ELR (cell line): ENCODE data around the gene RESP18.
A peak's percentile ranks its signal among the peaks of the same experiment; 100 is the strongest.
"Not testable (repeated sequence)": the region's sequence is repeated elsewhere in the genome, so short reads cannot be mapped to it uniquely, and the experiment has no call there.

Experiments used
- DNase-seq: peaks from one replicate; pipeline ENCODE4 v3.0.0-alpha.2; 2015; ENCODE audit warnings: low read depth

RESP18 gene

DNA sequence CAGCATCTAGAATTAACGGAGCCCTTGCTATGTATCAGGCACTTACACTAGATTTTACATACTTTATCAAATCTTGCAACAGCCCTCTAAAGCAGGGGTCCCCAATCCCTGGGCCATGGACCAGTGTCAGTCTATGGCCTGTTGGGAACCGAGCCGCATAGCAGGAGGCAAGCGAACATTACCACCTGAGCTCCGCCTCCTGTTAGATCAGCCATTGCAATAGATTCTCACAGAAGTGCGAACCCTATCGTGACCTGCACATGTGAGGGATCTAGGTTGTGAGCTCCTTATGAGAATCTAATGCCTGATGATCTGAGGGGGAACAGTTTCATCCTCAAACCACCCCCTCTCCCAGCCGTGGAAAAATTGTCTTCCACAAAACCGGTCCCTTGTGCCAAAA lies 39.9 kb downstream of the RESP18 start:
- DNase-seq, result no peak

DNA sequence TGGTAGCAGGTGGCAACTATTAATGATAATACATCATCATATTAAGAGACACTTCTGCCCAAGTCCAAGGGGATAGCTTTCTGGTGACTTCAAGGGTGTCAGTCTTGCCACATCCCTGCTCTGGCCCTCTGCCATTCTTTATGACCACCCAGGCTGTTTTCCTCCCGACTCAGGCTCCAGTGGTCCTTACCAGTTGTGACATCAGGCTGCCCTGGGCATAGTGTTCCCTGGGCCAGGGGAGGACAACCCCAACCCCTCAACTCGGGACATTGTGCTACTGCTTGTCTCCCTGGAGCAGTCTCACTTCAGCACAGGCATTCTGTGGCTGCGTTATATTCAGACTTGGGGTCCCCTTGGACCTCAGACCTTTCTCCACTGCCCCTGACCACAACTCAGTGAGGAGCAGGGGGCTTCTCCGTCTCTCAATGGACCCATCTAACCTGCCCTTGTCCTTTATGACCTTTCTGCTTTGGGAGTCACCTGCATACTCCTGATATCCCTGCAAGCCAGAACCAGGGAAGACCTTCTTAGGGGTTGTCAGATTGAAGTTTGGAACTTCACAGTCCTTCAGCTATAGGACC lies 40.5 kb downstream of the RESP18 start:
- no peak for DNase-seq

DNA sequence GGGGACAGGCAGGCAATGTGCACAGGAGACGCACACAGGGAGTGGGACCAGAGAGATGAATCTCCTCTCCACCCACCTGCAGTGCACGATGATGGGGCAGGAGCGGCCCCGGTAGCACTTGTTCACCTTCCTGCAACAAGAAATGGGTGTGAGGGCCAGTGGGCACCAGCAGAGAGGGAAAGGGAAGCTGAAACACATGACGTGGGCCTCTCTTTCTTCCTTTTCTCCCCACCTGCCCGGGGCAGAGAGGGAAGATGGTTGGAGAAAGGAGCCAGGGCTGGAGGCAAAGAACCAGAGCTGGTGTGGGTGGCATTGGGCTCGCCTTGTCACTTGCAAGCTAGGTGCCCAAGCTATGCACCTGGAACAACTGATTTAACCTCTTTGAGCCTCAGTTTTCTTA lies 41.1 kb downstream of the RESP18 start:
- DNase-seq, result no peak

DNA sequence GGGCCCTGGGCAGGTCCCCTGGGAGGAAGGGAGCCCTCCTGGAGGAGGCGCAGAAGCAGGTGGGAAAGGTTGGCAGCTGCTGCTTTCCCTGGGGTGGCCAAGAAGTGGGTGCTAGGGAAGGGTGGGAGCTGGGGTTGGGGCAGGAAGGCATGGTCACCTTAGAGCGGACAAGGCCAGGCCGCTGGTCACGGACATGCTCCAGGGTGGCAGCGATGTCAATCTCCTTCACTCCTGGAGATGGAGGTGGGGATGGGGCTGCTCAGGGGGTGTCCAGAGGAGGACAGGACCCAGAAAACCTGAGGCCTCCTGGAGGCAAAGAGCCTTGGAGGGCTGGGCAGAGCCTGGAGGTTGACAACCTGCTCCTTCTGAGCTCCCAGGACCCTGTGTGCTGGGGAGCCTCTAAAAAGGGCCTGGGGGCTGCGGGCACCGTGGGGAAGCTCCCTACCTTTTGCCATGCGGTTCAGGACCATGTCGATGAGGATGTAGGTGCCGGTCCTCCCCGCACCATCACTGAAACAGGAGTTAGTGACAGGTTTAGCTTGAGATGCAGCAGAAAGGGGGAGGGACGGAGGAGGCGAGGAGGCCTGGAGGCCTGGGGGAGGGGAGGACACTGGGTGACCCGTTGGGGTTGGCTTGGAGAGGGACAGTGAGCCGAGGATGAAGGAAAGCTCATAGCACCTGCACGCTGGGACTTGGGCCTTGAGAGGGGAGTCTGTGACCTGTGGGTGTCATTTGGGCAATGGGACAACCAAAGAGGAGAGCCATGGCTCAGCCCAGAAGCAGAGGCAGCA lies 42.0 kb downstream of the RESP18 start:
- no peak for DNase-seq

DNA sequence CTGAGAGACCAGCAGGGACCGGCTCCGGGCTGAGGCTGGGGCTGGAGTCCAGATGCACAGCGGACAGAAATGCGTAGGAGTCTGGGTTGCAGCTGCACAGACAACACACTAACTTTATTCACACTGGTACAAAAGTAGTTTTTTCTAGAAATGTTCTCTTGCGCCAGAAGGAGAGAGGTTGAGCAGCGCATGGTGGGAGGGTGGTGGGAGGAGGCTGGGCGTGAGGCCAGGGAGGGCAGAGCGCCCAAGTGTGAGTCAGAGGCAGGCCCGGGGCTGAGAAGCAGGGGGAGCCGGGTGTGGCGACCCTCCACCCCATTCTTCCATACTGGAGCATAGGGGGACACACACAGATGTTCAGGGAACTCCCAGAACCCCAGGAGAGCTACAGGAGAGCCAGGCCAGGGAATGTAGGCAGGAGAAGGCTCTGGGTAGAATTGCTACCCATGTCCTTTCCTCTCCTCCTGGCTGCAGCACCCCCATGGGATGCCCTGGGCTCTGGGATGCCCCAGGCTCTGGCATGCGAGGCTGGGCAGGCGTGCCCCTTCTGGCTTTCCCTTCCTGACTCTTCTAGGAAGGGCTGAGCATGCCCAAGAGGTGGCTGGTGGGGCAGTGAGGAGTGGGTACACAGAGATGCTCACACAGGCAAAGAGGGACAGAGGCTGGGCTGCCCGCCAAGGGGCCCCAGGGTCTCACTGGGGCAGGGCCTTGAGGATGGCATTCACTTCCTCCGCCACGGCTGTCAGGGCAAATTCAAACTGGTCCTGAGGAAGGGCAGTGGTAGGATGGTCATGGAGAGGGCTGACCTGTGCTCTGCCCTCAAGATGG lies 42.8 kb downstream of the RESP18 start:
- DNase-seq, result peak; percentile 60

DNA sequence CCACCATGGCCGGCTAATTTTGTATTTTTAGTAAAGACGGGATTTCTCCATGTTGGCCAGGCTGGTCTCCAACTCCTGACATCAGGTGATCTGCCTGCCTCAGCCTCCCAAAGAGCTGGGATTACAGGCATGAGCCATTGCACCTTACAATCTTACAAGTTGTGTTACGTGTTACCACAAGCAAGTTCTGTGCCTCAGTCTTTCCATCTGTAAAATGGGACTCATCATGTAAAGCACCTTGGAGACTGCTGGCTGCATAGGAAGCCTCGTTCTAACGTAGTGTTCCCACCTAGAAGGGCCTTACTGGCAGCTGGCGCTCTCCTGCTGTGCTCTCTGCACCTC lies 43.4 kb downstream of the RESP18 start:
- no peak for DNase-seq

DNA sequence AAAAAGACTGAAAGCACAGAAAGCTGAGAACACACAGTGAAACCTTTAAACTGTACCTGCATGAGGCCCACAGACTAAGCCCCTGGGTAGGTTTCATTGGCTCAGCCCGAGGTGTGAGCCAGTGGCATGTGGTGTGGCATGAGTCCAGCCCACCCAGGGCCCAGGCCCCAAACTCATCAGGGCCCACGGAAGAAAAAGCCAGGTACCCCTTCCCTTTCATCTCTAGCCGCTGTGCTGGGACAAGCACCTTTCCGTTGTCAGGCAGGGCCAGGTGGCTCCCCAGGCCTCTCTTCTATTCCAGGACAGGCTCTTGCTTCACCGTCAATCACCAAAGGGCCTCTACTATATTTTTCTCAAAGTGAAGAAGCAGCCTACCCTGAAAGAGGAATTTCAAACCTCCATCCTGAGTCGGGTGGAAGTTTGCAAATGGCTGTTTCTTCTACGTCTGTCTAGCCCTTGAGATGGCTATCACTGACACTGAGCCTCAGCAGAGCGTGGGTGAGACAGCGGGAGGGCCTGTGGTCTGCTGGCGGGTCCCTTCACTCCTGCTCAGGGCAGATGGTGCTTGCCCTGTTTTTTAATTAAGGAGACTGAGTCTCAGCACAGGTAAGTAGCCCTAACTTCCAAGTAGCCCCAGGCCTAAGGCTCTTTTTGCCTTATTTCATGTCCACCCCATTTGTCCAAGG lies 44.8 kb downstream of the RESP18 start:
- DNase-seq, result no peak

DNA sequence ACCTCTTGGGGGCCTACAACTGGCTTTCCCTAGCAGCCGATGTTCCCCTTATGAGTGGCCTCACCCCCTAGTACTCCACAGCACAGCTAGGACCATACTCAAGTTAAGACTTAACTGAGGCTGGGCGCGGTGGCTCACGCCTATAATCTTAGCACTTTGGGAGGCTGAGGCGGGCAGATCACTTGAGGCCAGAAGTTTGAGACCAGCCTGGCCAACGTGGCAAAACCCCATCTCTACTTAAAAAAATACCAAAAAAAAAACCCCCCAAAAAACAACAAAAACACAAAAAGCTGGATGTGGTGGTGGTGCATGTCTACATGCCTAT lies 45.5 kb downstream of the RESP18 start:
- DNase-seq, result not testable (repeated sequence)

DNA sequence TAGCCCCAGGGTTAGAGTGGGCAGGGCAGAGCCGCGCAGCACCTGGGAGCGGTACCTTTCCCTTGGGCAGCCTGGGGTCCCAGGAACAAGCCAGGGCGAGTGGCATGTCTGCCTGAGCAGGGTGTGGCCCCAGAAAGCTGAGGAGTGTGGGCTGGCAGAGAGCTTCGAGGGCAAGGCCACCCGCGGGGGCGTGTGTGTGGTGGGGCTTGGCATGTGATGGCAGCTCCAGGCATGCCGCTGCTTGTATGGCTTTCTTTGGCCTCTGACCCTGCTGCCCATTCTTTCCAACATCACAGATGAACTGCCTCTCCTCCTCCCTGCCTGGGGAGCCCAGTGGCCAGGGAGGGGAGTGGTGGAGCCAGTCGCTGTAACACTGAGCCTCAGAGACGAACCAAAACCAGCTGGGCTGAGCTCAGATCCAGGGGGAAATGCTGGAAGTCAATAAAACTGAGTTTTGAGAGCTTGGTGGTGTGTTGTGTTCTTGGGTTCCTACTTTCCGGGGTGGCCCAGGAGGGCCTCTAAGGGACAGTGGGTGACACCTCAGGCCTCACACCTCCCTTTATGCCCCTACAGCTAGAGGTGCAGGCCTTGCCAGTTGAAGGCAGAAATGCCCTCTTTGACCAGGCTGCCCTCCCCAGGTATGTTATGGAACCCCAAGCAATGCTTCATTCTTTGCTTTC lies 46.0 kb downstream of the RESP18 start:
- DNase-seq, result no peak

DNA sequence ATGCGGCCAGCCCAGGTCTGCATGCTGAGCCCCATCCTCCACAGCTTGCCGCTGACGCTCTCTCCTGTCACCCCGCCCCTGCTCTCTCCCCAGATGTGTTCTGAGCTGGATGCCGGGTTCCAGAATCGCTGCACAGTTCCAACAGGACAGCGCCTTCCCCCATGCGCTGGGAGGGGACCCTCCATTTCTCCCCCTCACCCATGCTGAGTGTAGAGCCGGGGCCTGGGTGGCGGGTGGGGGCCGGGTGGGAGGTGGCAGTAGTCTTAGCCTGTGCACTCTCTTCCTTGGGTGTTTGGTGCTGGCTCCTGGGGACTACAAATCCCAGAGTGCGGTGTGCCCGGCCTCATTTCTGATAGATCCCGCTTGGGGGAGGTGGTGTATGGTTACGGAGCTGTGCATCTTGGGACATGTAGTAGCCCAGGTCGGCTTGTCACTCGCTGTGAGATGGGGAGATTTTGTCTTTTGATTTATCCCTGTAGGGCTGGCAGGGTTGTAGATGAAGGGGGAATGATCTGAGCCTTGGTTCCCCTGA lies 46.6 kb downstream of the RESP18 start:
- no peak for DNase-seq

DNA sequence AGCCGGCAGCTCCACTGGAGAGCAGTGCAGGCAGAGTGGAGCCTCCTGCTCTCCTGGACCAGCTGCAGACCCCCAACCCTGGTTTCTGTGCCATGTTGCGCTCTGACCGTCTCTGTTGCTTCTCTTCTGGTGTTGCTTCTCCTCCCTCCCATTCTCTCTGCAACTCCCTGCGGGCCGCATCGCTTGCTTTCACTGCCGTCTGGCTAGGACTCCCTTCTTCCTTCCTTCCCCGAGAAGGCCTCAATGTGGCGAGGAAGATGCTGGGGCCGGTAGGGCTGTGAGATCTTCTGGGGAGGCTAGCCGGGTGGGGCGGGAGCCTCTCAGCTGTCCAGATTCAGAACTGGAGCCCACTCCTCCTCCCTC lies 47.2 kb downstream of the RESP18 start:
- DNase-seq, result no peak

DNA sequence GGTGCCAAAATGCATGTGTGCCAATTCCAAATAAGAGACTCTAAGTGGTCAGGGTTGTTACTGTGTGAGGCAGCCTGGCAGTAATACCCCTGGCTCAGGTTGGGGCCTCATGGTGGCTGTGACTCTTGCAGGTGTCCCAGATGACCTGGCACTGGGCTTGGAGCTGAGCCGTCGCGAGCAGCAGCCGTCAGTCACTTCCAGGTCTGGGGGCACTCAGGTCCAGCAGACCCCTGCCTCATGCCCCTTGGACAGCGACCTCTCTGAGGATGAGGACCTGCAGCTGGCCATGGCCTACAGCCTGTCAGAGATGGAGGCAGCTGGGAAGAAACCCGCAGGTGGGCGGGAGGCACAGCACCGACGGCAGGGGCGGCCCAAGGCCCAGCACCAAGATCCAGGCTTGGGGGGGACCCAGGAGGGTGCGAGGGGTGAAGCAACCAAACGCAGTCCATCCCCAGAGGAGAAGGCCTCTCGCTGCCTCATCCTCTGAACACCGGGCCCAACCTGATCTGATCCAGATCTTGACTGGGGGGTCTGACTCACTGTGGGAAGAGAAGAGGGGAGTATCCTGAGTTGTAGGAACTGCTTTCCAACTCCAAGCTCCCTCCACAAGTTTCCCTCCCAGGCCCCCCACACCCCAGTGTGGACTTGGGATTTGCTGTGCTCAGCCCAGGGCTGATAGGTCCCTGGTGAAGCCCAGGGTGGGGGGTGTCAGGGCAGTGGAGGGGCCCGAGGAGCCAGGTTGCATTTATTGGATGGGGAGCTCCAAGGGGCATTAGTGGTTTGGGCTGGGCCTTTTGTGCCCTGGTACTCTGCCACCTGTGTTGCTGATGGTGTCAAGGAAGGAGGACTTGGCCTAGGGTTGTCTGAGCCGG lies 47.8 kb downstream of the RESP18 start:
- DNase-seq, result no peak

DNA sequence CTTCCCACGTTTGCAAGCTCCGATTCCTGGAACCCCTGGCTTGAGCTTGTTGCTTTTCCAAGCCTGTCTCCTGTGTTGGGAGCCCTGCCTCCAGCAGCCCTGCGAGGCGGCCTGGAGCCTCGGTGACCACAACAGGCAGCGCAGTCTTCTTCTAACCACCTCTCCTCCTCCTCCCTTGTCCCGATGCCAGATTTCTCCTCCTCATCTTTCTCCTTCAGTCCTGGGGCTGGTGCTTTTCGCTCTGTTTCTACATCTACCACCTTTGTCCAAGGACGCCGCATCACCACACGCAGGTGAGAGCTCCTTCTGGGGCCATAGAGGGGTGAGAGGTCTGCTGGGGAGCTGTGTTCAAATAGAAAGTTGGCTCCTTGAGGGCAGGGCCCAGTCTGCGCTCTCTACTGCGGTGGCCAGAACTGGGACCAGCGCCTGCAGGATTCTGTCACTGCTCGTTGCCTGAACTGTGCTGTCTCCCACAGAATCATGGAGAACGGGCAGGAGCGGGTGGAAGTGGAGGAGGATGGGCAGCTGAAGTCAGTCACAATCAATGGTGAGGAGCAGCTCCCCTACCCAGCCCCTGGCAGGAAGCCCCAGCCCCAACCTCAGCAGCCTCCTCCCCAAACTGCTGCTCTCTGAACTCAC lies 49.5 kb downstream of the RESP18 start:
- no peak for DNase-seq

DNA sequence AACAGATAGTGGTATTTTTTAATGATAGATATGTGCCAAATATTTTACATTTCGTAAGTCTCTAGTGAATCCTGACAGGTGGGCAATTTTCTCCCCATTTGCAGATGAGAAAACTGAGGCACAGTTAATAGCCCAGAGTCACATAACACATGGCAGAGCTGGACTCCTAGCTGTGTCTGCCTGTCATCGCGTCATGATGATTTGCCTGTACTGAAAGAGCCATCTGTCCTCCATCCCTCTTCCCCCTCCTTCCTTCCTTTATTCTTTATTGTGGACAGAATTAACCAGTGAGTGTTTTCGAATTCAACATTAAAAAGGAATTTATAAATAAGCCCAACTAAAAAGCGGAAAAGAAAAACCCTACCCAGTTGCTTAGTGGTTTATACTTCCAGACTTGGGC lies 50.2 kb downstream of the RESP18 start:
- DNase-seq, result no peak

DNA sequence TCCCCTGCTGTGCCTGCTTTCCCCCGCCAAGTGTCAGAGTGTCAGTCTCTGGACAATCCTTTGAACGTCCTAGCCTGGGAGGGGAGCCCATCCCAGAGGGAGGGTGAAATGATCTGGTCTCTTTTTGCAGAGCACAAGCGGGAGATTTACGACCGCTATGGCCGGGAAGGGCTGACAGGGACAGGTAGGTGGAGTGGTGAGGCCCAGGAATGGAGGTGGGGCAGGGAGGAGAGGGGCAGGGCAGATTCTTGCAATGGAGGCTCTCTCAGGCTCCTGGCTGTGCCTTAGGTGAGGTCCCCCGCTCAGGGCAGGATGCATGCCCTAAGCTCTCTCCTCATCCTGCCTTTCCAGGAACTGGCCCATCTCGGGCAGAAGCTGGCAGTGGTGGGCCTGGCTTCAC lies 51.0 kb downstream of the RESP18 start:
- DNase-seq, result no peak

DNA sequence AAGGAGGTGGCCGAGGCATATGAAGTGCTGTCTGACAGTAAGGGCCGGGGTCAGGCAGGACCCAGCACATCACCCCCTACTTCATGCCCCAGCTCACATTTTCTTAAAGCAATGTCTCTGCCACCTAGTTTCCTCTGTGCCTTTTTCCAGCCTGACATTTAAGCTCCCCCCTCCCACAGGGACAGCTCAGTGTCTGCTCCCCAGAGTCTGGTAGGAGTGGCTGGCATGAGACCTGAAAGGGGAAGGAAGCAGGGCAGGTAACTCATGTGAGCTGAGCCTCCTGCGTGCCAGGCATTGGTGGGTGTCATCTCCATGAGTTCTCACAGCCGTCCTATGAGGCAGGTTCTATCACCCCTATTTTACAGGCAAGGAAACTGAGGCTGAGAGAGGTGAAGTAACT lies 51.9 kb downstream of the RESP18 start:
- no peak for DNase-seq

DNA sequence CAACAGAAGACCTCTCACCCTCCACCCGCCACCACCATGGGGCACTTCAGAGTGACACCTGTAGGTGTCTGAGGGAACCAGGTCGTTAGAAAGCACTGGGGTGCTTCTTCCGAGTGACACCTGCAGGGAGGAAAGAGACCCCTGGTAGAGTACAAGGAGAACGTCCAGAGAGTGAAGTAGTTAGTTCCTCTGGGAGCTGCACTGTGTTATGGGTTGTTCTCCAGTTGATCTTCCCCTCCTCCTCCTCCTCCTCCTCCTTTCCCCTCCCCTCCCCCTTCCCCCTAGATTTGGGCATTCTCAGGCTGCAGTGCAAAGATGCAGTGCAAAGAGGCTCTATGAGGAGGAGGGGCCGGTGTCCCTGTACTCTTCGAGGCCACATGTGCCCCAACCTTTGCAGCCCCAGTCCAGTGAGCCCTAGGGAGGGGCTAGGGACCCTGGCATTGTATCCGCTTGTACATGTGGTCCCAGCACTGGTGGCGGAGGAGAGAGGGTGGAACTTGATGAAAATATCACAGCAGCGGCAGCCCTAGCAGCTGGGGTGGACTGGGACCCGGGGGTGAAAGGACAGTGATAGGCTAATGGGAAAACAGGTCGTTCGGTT lies 52.5 kb downstream of the RESP18 start:
- DNase-seq, result no peak

DNA sequence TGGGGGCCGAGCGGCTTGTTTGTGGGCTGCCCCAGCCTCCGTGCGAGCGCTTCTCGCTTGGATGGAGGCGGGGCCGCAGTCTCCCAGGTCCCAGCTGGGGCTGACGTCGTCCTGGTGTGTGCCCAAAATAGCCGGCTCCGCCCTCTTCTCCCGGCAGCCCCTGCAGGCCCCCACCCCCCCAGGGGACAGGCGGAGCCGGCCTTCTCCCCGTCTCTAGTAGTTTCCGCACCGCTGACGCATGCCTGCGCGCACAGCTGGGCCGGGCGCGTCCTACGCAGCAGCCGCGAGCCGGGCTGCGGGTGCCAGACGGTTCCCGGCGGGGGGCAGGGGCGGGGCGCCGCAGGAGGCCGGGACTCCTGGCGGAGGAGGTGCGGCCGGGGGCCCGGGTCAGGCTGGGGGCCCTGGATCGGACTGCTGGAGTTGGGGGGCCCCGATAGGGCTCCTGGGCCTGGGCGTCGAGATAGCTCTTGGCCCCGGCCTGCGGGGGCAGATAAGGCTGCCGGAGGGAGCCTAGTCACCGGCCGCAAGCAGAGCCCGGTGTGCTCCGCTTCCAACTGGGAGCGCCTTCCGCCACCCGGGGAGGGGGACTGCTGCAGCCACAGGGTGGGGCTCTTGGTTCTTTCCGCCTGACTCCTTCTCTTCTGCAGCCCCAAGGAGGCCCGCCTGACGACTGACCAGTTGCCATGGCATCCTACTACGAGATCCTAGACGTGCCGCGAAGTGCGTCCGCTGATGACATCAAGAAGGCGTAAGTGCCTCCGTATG lies 53.2 kb downstream of the RESP18 start, which contains the start of gene DNAJB2:
Gene DNAJB2 (plus strand): TSS at position 216 of the 765 bp plus-strand sequence. CDS start 468 bp downstream, at position 684.
- DNase-seq, result peak; percentile 99

DNA sequence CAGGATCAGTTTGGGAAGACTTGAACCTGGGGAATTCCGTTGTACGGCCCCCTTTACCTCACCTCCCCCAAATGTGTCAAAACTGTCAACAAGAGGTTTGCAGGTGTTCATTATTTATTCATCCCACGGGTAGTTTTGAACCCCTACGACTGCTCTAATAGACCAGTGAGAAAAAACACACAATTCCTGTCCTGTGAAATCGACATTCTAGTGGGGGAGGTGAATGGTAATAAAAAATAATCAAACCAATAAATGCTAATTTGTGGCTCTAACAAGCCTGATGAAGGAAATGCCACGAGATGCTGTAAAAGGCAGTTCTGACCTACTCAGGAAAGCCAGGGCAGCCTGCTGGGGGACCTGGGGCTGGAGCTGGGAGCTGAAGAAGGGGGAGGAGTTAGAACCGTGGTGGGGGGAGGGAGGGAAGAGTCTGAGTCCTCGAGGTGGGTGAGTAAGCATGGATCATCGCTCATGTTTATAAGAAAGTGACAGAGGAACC lies 53.8 kb downstream of the RESP18 start:
- DNase-seq, result no peak
